ENCODE results near the gene SHF. TPM values are rescaled to one million over a fixed set of nuclear protein-coding genes. Genes with fewer than 3 reads are reported as not detected.

SHF gene
- total RNA-seq, 4 donors from 2014 or later, result 1.5 to 37.5 (median 24.1) TPM

- TF ChIP-seq, protein P1, sequence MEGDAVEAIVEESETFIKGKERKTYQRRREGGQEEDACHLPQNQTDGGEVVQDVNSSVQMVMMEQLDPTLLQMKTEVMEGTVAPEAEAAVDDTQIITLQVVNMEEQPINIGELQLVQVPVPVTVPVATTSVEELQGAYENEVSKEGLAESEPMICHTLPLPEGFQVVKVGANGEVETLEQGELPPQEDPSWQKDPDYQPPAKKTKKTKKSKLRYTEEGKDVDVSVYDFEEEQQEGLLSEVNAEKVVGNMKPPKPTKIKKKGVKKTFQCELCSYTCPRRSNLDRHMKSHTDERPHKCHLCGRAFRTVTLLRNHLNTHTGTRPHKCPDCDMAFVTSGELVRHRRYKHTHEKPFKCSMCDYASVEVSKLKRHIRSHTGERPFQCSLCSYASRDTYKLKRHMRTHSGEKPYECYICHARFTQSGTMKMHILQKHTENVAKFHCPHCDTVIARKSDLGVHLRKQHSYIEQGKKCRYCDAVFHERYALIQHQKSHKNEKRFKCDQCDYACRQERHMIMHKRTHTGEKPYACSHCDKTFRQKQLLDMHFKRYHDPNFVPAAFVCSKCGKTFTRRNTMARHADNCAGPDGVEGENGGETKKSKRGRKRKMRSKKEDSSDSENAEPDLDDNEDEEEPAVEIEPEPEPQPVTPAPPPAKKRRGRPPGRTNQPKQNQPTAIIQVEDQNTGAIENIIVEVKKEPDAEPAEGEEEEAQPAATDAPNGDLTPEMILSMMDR (IDR thresholded peaks at IDR 0.05), result no peak
- TF ChIP-seq POLR2A (IDR thresholded peaks at IDR 0.05), result no peak
- no peak for DNase-seq
- H3K27ac ChIP-seq, result peak overlapping the region in 1 of 2 donors; percentile 3
- H3K9me3 ChIP-seq, result no peaks in the 10 kb centered on the region
- no peaks in the 10 kb centered on the region for H3K36me3 ChIP-seq
- H3K4me3 ChIP-seq, result no peak overlapping the region
- no peaks in the 10 kb centered on the region for H3K27me3 ChIP-seq
- intact Hi-C loops (cut with DNase I; ENCODE audit: low total_unique reads), result no loop called here
- H3K4me1 ChIP-seq, result no peaks in the 10 kb centered on the region
Observed at GRCh38 chr15:45177285-45177684, 10.5 kb downstream of the SHF start.

GRCh38 chr15:45174577-45174976 is 13.2 kb downstream of the SHF start:
- no peaks in the 10 kb centered on the region for H3K36me3 ChIP-seq
- DNase-seq, result no peak
- intact Hi-C loops (cut with DNase I; ENCODE audit: low total_unique reads), result no loop called here
- TF ChIP-seq POLR2A (IDR thresholded peaks at IDR 0.05), result no peak
- TF ChIP-seq, protein P1 (IDR thresholded peaks at IDR 0.05), result no peak
- H3K27me3 ChIP-seq, result no peaks in the 10 kb centered on the region
- no peaks in the 10 kb centered on the region for H3K9me3 ChIP-seq
- H3K4me1 ChIP-seq, result no peaks in the 10 kb centered on the region
- H3K27ac ChIP-seq, result no peak overlapping the region
- no peak overlapping the region for H3K4me3 ChIP-seq

DNA sequence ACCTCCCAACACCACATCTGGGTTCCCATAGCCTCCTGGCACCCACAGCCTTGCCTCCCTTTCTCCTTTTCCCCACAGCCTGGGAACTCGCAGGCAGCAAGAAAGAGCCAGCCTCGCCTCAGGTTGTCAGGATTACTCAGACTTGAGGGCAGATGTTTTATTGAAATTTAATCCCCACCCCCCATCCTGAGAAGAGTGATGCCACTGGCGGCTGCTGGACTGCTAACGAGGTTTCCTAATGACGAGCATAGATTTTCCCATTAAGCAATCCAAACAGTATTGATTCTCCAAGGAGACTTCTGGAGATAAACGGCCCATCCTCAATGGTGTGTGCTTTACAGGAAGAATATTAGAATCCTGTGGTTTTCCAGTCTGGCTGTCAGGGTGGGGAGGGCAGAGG is 13.7 kb downstream of the SHF start:
- Histone ChIP-seq H3K27me3 (no peaks in the 10 kb centered on the region), H3K36me3 (no peaks in the 10 kb centered on the region), H3K4me1 (no peaks in the 10 kb centered on the region), H3K27ac (no peak overlapping the region), H3K9me3 (no peaks in the 10 kb centered on the region), H3K4me3 (no peak overlapping the region)
- DNase-seq, result no peak
- intact Hi-C loops (cut with DNase I; ENCODE audit: low total_unique reads), result no loop called here
- TF ChIP-seq, protein P1 (IDR thresholded peaks at IDR 0.05), result no peak
- no peak for TF ChIP-seq POLR2A (IDR thresholded peaks at IDR 0.05)

DNA sequence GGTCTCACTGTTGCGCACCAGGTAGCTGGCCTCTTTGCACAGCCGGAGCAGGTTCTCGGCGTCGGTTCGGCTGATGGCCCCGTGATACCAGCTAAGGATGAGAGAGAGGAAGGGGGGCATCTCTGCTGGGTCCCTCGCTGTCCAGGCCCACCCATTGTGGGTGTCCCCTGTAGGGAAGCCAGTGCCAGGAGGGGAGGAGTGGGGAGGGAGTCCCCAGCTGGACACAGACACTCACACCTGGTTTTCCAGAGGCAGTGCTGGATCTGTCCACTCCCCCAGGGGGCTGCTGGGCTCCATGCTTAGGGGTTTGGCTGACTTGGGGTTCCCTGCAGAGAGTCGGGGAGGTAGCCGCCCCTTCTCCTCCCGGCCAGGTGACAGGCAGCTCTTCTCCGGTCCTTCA is 15.9 kb downstream of the SHF start:
- Histone ChIP-seq H3K9me3 (no peaks in the 10 kb centered on the region), H3K27me3 (no peaks in the 10 kb centered on the region), H3K27ac (no peak overlapping the region), H3K4me1 (no peaks in the 10 kb centered on the region), H3K36me3 (no peaks in the 10 kb centered on the region), H3K4me3 (no peak overlapping the region)
- intact Hi-C loops (cut with DNase I; ENCODE audit: low total_unique reads), result no loop called here
- no peak for DNase-seq
- TF ChIP-seq, protein P1 (IDR thresholded peaks at IDR 0.05), result no peak
- TF ChIP-seq POLR2A (IDR thresholded peaks at IDR 0.05), result no peak

DNA sequence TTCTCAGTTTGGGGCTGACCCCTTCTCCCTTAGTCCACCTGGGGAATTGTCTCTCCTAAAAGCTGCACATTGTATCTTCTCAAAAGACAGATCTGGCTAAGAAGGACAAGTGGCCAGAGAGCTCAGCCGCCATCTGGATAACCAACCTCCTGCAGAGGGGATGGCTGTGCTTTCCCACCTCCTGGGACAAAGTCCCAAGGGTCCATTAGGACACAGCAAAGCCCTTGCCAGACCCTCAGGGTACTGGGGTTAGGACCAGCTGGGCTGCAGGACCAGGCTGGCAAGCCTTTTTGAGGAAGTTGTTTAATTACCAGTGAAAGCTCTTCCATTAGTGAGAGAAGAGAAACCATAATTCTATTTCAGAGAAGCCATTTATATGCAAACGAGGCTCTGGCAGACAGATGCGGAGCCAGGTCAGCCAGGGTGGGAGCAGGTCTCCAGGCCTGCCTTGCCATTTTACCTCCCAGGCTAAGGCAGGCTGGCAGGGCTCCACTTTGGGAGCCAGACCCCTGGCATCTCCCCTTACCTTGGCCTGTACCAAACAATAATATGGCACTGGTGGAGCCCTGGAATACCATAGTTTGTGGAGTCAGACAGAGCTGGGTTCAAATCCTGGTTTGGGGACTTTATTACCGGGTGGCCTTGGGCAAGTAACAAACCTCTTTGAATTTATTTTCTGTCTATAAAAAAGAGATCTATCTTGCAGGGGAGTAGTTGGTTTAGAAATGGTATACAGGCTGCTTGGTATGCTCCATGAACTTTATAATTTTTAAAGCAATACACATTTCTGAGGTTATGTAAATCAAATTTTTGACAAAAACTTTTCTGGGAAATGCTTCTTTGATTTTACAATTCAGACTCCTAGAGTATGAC is 17.9 kb downstream of the SHF start:
- Histone ChIP-seq H3K36me3 (no peaks in the 10 kb centered on the region), H3K27me3 (no peaks in the 10 kb centered on the region), H3K27ac (no peak overlapping the region), H3K9me3 (no peaks in the 10 kb centered on the region), H3K4me1 (no peaks in the 10 kb centered on the region), H3K4me3 (no peak overlapping the region)
- TF ChIP-seq POLR2A (IDR thresholded peaks at IDR 0.05), result no peak
- TF ChIP-seq, protein P1 (IDR thresholded peaks at IDR 0.05), result no peak
- intact Hi-C loops (cut with DNase I; ENCODE audit: low total_unique reads), result no loop called here
- DNase-seq, result no peak
